ENCODE results near the gene OSBPL5.

DNA sequence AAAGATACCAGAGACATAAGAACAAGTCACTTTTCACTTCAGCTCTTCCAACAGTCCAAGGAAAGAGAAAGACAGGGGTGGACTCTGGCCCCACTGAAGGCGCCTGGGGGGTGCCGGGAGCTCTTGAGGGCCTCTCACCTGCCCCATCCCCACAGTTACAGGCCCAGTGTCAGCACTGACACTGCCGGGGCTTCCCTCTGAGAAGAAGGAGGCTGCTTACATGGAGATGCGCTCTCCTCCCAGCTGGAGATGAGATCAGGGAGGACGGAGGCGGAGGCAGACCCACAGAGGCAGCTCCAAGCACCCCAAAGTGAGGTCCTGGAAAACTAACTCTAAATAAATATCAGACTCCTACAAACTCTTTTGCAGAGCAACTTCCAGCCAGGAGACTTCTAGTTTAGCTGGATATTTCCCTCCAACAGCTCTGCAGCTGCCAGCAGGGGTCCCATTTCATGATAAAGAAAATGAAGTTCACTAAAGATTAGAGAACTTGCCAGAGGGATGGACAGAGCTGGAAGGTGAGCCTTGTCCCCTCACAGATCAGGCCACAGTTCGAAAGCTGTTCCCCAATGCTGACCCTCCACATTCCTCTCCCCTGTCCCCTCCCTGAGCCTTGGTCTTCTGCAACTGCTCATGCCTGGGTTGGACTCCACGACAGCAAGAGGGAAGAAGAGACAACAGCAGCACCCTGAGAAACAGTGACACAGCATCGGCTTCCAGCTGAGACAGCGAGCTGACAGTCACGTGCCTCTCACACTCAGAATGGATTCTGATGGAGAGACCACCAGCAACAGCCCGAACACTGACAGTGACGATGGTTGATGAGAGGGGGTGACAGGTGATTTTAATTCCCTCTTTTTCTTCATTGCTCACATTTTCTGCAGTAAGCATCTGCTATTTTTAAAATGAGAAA, 113.7 kb downstream of the OSBPL5 start:
- TF ChIP-seq, protein P1, sequence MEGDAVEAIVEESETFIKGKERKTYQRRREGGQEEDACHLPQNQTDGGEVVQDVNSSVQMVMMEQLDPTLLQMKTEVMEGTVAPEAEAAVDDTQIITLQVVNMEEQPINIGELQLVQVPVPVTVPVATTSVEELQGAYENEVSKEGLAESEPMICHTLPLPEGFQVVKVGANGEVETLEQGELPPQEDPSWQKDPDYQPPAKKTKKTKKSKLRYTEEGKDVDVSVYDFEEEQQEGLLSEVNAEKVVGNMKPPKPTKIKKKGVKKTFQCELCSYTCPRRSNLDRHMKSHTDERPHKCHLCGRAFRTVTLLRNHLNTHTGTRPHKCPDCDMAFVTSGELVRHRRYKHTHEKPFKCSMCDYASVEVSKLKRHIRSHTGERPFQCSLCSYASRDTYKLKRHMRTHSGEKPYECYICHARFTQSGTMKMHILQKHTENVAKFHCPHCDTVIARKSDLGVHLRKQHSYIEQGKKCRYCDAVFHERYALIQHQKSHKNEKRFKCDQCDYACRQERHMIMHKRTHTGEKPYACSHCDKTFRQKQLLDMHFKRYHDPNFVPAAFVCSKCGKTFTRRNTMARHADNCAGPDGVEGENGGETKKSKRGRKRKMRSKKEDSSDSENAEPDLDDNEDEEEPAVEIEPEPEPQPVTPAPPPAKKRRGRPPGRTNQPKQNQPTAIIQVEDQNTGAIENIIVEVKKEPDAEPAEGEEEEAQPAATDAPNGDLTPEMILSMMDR (conservative IDR thresholded peaks at IDR 0.05; ENCODE audit: low read length): no peak
- no peak for TF ChIP-seq EZH2phosphoT487 (IDR thresholded peaks at IDR 0.05; ENCODE audit: borderline replicate concordance, low read depth, low read length)

All from OCI-LY7 (cell line).